HG02798 (cell line): ENCODE measurements around the gene GRK5.

Source experiments
- ATAC-seq: cut with Tn5 transposase; IDR thresholded peaks from one replicate; pipeline ENCODE4 v1.9.1; 2021; ENCODE audit warnings: mild to moderate bottlenecking; ENCODE audit not compliant: unreplicated experiment, poor library complexity

GRK5 gene

DNA sequence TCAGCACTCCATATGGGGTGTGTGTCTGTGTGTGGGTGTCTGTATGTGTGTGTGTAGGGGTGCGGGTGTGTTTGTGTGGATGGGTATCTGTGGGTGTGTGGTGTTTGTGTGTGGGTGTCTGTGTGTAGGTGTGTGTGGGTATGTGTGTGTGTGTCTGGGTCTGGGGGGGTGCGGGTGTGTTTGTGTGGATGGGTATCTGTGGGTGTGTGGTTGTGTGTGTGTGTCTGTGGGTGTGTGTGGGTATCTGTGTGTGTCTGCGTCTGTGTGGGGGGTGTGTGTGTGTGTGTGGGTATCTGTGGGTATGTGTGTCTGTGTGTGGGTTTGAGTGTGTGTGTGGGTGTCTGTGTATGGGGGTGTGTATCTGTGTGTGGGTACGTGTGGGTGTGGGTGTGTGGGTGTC, 186.5 kb downstream of the GRK5 start:
- ATAC-seq: no peak

DNA sequence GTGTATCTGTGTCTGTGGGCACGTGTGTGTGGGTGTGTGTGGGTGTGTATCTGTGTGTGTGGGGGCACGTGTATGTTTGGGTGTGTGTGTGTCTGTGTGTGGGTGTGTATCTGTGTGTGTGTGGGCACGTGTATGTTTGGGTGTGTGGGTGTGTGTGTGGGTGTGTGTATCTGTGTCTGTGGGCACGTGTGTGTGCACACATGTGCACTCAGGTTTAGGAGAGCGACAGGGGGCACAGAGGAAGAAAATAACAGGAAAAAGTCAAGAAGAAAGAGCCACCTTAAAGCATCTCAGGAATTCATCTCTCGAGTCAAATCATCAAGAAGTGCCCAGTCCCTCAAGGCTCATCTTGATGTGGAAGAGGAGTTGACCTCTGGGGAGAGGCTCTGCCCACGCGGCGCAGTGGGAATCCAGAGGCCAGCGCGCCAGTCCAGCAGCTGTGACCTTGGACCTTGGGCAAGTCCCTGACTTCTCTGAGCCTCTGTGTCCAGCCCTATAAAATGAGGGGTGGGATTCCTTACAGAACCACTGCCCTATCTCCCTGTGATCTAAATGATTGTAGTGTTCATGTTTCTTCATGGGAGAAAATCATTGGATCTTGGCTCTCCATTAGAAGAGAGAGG, 187.4 kb downstream of the GRK5 start:
- no peak for ATAC-seq

DNA sequence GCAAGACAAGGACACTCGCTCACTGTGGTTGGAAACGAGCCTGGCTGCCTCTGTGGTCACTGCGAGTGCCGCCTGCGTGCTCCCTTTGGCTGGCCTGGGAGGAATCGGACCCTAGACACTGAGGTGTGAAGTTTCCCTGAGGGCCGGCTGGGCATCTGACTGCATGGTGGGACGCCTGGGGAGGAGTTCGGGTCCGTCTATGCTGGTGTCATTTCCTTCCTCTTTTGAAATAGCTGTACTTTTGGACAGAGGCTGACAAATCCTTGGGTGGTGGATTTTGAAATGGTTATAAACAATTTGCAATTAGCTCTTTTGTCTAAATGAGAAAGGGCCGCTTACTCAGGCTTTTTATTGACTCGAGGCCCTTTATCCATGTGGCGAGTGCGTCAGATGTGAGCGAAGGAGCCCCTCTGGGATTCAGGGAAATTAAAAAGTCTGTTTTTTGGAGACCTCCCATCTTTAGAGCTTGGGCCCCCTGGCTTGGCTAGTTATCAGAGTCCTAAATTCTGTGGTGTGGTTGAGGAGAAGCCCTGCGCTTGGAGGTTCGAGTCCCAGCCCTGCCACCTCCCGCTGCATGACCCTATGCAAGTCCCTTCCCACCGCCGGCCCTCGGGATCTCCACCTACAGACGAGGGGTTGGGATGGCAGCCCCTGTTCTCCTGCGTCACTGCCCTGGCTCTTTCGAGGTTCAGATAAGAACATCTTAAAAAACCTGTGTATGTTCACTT, 188.1 kb downstream of the GRK5 start:
- ATAC-seq: no peak

DNA sequence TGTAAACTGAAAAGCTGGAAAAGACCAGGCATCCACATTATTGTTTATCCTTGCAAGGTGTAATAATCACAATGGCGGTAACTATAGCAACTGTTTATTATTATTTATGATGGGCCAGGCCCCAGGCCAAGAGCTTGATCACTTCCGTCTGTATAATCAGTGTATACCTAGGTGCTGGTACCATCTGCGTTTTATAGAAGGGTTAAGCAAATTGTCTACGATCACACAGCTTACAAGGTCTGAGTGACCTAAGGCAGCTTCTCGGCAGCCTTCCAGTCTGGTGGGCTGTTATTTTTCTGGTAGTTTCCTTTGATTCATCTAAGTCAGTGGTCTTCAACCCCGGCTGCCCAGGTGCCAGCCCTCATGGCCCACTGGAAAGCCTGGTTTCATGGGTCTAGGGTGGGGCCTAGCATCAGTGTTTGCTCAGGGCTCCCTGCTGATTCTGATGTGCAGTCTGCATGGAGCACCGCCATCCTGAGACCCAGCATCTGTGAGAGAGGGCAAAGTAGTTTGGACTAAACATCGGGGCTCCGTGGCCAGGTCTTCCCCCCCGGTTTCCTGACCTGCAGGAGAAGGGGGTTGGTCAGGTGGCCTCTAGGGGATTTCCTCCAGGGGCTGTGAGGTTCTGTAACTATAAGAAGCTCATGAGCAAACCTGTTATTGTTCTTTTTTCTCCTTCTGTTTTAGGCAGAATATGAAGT, 188.8 kb downstream of the GRK5 start:
- ATAC-seq: no peak

DNA sequence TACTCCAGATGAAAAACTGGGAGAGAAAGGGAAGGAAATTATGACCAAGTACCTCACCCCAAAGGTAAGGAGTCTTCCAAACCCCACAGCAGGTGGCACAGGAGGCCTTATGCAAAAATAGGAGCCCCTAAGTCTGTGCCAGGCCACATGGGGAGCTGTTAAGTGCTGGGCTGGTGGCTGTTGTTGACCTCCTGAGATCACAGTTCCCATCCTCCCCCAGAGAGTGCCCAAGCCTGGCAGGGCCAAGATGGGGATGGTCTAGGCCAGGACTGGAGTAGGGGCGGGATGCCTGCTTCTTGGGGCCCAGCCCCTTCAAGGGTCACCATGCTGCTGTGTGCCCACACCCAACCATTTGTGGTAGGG, 189.3 kb downstream of the GRK5 start:
- no peak for ATAC-seq

DNA sequence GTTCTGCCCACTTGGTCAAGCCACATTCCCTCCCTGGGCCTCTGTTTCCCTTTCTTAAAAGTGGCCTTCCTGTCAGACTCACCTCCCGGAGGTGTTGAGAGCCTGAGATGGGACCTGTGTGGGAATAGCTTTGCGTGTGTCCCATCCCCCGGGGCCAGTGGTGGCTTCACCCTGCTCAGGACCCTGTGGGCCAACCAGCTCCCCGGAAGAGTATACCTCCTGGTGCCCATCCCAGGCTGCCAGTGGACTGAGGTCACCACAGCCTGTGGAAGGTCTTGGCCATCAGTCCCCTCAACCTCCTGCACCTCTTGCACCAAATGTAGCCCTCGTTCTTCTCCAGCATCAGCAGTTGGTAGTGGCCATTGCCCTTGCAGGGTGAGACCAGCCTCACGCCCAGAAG, 190.0 kb downstream of the GRK5 start:
- no peak for ATAC-seq

DNA sequence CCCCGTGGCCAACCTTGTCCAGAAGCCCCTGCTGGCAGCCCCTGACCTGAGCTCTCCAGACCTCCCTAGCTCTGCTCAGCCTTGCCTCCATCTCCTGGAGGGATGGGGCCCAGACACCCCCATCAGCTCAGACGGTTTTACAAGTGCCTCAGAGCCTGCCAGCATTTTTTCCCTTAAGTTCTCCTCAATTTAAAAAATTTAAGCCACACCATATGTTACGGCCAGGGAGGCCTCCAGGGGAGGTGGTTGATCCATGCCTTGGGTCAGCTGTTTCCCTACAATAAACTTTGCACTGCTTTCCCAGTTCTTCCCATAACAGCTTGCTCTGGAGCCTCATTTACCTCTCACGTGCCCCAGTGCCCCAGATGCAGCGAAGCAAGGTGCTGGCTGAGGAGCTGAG, 191.6 kb downstream of the GRK5 start:
- no peak for ATAC-seq

DNA sequence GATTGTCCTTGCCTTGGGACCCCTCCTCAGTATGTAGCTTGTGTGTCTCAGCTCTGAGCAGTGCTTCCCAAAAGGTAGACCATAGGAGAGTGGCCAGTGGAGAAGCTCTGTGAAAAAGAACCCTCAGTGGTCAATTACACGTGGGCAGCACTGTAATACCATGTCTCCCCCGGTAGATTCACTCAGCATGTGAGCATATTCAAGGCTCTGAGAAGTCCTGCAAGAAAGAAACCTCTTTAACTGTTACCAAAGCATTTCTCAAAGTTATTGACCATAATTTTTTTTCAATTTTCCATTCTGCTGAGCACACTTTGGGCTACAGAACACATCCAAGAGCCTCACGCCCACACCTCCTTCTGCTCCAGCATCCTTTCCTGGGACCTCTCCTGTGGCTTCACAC, 192.1 kb downstream of the GRK5 start:
- ATAC-seq: no peak

DNA sequence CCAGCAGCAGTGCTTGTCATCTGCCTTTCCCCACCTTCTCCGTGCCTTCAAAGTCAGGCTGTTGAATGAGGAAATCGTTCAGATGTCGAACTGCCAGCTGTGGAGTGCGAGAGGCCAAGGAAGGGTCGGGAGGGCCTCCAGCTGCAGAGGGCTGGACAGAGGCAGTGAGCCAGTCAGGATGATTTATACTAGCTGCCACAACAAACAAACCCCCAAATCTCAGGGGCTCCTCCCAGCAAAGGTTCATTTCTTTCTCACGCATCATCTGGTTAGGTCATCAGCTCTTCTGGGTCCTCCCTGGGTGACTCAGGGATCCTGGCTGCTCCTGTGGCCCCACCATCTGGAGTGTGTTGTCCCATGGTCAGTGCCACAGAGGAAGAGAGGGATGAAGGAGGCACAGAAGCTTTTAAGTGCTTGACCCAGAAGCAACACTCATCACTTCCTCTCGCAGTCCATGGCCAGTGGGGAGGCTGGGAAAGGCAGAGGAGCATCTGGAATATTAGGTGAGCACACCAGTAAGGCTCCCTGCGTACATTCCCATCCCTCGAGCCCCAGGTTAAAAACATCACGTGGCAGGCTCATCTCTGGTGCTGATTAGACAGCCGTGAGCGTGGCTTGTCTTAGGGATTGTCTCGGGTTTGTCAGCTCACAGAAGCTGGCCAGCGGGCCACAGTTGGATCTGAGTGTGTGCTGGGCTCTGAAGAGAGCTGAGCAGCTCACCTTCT, 194.5 kb downstream of the GRK5 start:
- no peak for ATAC-seq

DNA sequence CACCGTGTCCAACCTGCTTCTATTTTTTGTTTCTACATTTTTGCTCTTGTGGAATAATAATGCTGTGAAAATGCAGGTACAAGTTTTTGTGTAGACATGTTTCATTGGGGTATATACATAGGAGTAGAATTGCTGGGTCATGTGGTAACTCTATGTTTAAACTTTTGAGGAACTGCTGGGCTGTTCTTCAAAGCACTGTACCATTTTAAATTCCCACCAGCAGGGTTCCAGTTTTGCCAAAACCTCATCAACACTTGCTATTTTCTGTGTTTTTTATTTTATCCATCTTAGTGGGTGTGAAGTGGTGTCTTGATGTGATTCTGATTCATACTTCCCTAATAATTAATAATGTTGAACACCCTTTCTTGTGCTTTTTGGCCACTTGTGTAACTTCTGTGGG, 196.6 kb downstream of the GRK5 start:
- no peak for ATAC-seq

DNA sequence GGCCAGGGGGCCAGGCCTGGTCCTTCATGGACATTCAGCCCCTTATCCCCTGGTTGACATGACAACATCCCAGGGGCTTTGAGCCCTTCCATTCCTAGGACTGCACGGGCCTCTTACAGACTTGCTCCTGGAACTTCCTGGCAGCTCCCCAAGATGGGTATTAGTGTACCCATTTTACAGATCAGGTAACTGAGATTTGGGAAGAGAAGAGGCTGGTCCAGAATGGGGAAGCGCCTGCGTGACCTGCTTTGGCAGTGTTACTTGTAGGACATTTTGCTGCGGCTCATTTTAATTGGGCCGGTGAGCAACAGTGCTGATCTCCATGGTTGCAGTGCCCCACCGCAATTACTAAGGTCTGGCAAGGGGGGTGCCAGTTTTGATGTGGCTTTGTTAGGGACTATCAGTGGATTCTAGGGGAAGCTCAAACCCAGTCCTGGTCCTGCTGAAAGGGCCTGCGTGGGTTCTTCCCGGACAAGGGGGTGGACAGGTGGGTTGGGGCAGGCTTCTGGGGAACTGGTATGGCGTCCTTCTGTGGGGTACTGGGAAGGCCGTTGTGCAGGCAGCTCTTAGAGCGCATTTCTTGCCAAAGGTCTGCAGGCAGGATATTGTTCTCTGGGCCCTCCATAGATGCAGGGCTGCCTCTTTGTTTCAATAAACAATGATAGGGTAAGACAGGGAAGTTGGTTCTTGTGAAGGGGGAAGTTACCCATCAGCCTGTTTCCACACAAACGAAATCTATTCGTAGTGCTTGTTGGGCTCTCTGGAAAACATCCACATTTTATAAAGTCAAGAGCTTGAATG, 197.5 kb downstream of the GRK5 start:
- no peak for ATAC-seq

DNA sequence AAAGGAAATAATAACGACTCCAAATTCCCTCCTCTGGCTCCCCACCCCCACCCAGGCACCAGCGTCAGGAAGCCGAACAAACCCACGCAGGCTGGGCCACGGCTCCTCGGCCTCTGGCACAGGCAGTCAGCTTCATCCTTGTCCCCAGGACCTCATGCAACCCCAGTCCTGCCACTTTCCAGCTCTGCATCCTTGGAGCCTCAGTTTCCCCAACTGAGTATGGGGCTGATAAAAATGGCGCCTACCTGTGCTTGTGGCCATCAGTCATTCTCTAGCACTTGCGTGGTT, 198.1 kb downstream of the GRK5 start:
- ATAC-seq: no peak

DNA sequence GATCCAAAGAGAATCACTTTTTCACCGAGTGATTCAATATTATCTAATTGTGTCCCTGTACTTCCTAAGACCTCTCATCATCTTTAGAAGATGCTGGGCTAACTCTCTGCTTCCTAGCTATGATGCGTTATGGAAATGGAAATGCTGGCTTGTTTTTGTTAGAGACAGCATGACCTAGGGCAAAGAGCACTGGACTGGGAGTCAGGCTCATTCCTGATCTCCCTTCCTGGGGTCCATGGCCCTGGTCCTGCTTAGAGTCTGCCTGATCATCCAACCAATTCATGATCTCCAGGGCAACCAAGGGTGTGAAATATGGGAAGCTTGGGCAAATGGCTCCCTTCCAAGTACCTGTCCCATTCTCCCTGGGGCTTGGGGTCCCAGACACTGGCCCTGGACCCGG, 198.8 kb downstream of the GRK5 start:
- ATAC-seq: no peak

DNA sequence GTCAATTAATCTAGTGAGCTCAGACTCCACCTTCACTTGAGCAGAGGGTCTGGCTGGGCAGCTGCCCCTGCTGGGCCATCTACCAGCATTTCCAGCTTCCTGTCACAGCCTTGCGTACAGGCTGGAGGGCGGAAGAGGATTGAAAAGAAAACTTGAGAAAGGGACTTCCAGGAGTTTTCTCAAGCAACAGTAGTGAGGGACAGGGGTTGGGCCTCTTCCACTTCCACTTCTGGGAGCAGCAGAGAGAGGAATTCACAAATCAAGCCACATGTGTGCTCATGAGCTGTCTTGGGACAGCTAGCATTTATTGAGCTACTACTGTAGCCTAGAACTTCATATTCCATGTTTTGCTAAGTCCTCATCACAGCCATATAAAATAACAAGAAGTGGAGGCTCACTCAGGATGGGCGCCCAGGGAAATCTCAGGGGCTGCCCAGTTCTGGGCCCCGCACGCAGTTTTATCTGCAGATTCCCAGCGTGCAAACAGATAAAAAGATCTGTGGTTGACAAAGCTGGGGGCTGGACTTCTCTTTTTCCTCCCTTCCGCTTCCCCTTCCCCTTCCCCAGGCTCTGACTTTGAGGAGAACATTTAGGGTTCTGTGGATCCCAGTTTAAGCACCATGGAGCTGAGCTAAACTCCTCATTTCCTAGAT, 199.4 kb downstream of the GRK5 start:
- no peak for ATAC-seq

DNA sequence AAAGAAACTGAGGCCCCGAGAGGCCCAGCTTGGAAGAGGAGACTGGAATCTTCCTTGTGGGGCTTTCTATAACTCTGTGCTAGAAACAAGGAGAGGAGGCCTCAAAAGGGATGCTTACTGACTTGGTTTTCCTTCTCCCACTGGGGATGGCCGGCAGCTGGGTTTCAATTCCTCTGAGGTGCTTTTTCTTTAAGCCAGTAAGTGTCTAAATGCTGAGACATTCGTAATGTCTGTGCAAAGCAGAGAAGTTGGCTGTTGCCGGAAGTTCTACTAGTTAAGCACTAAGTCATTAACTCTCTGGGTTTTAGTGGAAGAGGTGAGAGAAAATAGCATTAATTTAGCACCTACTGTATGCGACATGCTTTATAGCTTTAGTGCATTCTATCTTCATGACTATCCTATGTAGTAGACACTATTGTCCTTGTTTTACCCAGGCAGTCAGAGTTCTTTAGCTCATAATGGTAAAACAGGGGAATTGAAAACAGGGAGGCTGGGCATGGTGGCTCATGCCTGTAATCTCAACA, 199.9 kb downstream of the GRK5 start:
- ATAC-seq: no peak

DNA sequence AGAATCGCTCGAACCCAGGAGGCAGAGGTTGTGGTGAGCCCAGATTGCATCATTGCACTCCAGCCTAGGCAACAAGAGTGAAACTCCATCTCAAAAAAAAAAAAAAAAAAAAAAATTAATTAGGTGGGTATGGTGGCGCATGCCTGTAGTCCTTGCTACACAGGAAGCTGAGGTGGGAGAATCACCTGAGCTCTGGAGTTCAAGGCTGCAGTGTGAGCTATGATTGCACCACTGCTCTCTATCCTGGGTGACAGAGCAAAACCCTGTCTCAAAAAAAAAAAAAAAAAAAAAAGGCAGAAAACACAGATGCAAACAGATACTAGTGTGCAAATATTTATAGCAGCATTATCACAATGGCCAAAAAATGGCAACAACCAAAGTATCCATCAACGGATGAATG, 200.7 kb downstream of the GRK5 start:
- ATAC-seq: no peak

DNA sequence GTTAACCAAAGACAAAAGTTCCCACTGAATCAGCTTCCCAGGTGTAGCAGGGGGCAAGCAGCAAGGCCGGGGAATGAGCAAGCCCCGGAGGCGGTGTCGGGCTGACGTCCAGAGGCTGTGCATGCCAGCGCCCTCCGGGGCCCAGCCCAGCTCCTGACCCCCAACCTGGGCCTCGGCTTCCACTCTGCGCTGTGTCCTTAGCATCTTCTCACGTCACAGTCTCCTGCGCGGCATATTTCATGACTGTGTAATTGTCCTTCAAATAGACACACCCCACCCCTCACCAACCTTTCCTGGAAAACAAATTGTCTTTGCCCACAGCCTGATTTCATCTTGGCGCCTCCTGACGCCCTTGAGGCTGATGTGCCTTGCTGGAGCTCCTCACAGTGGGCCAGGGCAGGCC, 201.6 kb downstream of the GRK5 start:
- ATAC-seq: no peak

DNA sequence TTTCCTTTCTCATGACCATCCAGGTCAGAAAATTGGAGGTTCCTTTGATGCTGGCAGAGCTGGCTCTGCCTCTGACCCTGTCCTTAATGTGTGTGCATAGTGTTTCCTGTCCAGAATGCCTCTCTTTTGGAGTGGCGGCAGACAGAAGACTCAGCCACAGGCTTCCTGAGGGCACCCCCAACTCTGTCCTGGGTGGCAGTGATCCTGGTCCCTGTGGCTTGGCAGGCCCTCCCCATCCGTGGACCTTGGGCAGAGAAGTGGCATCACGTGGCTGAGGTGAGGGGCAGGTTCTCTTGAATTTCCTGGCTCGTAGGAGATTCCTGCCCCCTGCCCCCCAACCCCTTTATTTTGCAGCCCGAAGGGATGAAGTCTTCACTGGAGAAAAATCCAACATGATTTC, 202.0 kb downstream of the GRK5 start:
- ATAC-seq: no peak

DNA sequence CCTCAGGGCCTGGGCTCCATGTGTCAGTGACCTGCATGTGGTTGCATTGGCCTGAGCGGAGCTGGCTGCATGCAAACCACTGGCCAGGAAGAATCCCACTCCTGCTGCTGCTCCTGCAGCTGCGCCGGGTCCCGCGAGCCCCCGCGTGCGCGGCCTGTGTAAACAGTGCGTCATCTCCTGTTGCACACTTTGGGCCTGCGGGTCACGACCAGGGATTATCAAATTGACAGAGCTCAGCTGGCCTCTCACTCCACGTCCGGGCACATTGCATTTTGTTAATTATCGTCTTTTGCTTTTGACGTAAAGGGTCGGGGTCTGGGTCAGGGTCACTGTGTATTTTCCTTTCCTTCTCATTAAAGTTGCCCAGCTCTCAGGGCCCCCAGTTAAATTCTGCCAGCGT, 202.5 kb downstream of the GRK5 start:
- ATAC-seq: no peak
